Astrocyte (in vitro differentiated cells and primary cell): ENCODE data around the gene SLC1A7. TPM values are rescaled to one million over a fixed set of nuclear protein-coding genes. Genes with fewer than 3 reads are reported as not detected.

ENCODE experiments used
- DNase-seq: peaks from one replicate; pipeline ENCODE4 v3.0.0-alpha.2; 2010; ENCODE audit warnings: low read depth
- FAIRE-seq: peaks from 2 replicates; lab custom pipeline; 2011; peaks lifted over from hg19 to GRCh38; lab: Jason Lieb, UNC
- H2AFZ ChIP-seq: 2 replicates; pipeline ENCODE4 v1.6.0; 2012; ENCODE audit warnings: low read depth, low read length, inconsistent platforms
- H3K27ac ChIP-seq: 2 replicates; pipeline ENCODE4 v1.5.1; 2011; ENCODE audit warnings: low read depth, low read length, inconsistent platforms
- H3K27me3 ChIP-seq: 2 replicates; pipeline ENCODE4 v1.6.0; 2011; ENCODE audit warnings: low read length, inconsistent platforms; ENCODE audit not compliant: insufficient read depth
- H3K36me3 ChIP-seq: 2 replicates; pipeline ENCODE4 v1.5.1; 2011; ENCODE audit warnings: low read length, inconsistent platforms; ENCODE audit not compliant: insufficient read depth
- H3K4me1 ChIP-seq: 2 replicates; pipeline ENCODE4 v1.5.1; 2011; ENCODE audit warnings: low read length, inconsistent platforms; ENCODE audit not compliant: insufficient read depth
- H3K4me2 ChIP-seq: 2 replicates; pipeline ENCODE4 v1.6.0; 2012; ENCODE audit warnings: low read length, inconsistent platforms
- H3K4me3 ChIP-seq: 2 replicates; pipeline ENCODE4 v1.5.1; 2011; ENCODE audit warnings: low read depth, mild to moderate bottlenecking, low read length, inconsistent platforms; ENCODE audit not compliant: insufficient read depth
- H3K79me2 ChIP-seq: 2 replicates; pipeline ENCODE4 v1.6.0; 2012; ENCODE audit warnings: mild to moderate bottlenecking, low read length, inconsistent platforms; ENCODE audit not compliant: insufficient read depth
- H3K9ac ChIP-seq: 2 replicates; pipeline ENCODE4 v1.6.0; 2012; ENCODE audit warnings: mild to moderate bottlenecking, low read length, inconsistent platforms
- H3K9me3 ChIP-seq: 2 replicates; pipeline ENCODE4 v1.5.1; 2012; ENCODE audit warnings: low read depth, mild to moderate bottlenecking, low read length, inconsistent platforms; ENCODE audit not compliant: insufficient read depth
- H4K20me1 ChIP-seq: 2 replicates; pipeline ENCODE4 v1.6.0; 2012; ENCODE audit warnings: low read length, inconsistent platforms; ENCODE audit not compliant: insufficient read depth
- H3K27ac Mint-ChIP-seq: one replicate; pipeline ENCODE4 v1.8.0; 2021; ENCODE audit warnings: mild to moderate bottlenecking, mixed read lengths; ENCODE audit not compliant: unreplicated experiment
- H3K27me3 Mint-ChIP-seq: one replicate; pipeline ENCODE4 v1.8.0; 2021; ENCODE audit warnings: low read depth, mixed read lengths; ENCODE audit not compliant: unreplicated experiment
- H3K36me3 Mint-ChIP-seq: one replicate; pipeline ENCODE4 v1.8.0; 2021; ENCODE audit warnings: low read depth, mixed read lengths; ENCODE audit not compliant: unreplicated experiment
- H3K4me1 Mint-ChIP-seq: one replicate; pipeline ENCODE4 v1.8.0; 2021; ENCODE audit warnings: low read depth, mixed read lengths; ENCODE audit not compliant: unreplicated experiment
- H3K4me3 Mint-ChIP-seq: one replicate; pipeline ENCODE4 v1.8.0; 2021; ENCODE audit warnings: mild to moderate bottlenecking, moderate library complexity, mixed read lengths; ENCODE audit not compliant: unreplicated experiment
- H3K9me3 Mint-ChIP-seq: one replicate; pipeline ENCODE4 v1.8.0; 2021; ENCODE audit warnings: mild to moderate bottlenecking, mixed read lengths; ENCODE audit not compliant: unreplicated experiment
- CTCF ChIP-seq: IDR thresholded peaks from 2 replicates; pipeline ENCODE4 v1.5.1; 2011; ENCODE audit warnings: low read depth, mild to moderate bottlenecking, inconsistent platforms, low read length, moderate library complexity; ENCODE audit not compliant: insufficient read depth
- EZH2 ChIP-seq: IDR thresholded peaks from 2 replicates; pipeline ENCODE4 v1.6.1; 2012; ENCODE audit warnings: mild to moderate bottlenecking, low read length, inconsistent platforms; ENCODE audit not compliant: insufficient read depth
- total RNA-seq: library from RNA; stranded (reverse); gene quantifications from 2 replicates; pipeline ENCODE4 v1.2.1, GENCODE V29; 2021

Gene SLC1A7
- total RNA-seq, 1 donor from 2014 or later = not detected

GRCh38 chr1:53180951-53181350 is 38.5 kb upstream of the SLC1A7 start:
- peaks cover 4% of the 10 kb centered on the region for H3K4me1 Mint-ChIP-seq
- no peak overlapping the region for H3K27ac ChIP-seq
- H2AFZ ChIP-seq = no peak overlapping the region
- FAIRE-seq (no peak), DNase-seq (no peak)
- H3K9me3 Mint-ChIP-seq = no peaks in the 10 kb centered on the region
- TF ChIP-seq CTCF (no peak), EZH2 (no peak)
- no peak overlapping the region for H3K9ac ChIP-seq
- H3K27me3 Mint-ChIP-seq = peaks cover 7% of the 10 kb centered on the region
- H3K27me3 ChIP-seq = no peaks in the 10 kb centered on the region
- no peak overlapping the region for H3K27ac Mint-ChIP-seq
- no peak overlapping the region for H3K4me2 ChIP-seq
- H3K36me3 ChIP-seq = no peaks in the 10 kb centered on the region
- no peak overlapping the region for H3K4me3 ChIP-seq
- H3K9me3 ChIP-seq = no peaks in the 10 kb centered on the region
- H4K20me1 ChIP-seq = no peaks in the 10 kb centered on the region
- H3K4me1 ChIP-seq = peaks cover 10% of the 10 kb centered on the region
- no peaks in the 10 kb centered on the region for H3K36me3 Mint-ChIP-seq
- H3K79me2 ChIP-seq = no peaks in the 10 kb centered on the region
- H3K4me3 Mint-ChIP-seq = no peak overlapping the region

GRCh38 chr1:53180226-53180625 is 37.8 kb upstream of the SLC1A7 start:
- H2AFZ ChIP-seq = peak overlapping the region; percentile 45
- H3K4me3 Mint-ChIP-seq = no peak overlapping the region
- FAIRE-seq = no peak

More at GRCh38 chr1:53180226-53180625, 37.8 kb upstream of the SLC1A7 start:
- no peaks in the 10 kb centered on the region for H3K36me3 Mint-ChIP-seq
- Histone ChIP-seq H3K9me3 (no peaks in the 10 kb centered on the region), H4K20me1 (no peaks in the 10 kb centered on the region), H3K4me2 (no peak overlapping the region), H3K4me1 (peaks cover 10% of the 10 kb centered on the region), H3K9ac (no peak overlapping the region), H3K36me3 (no peaks in the 10 kb centered on the region), H3K27me3 (no peaks in the 10 kb centered on the region), H3K4me3 (no peak overlapping the region), H3K27ac (no peak overlapping the region), H3K79me2 (no peaks in the 10 kb centered on the region)
- DNase-seq = peak; percentile 39
- H3K9me3 Mint-ChIP-seq = no peaks in the 10 kb centered on the region
- H3K4me1 Mint-ChIP-seq = peaks cover 4% of the 10 kb centered on the region
- TF ChIP-seq CTCF (no peak), EZH2 (no peak)
- no peak overlapping the region for H3K27ac Mint-ChIP-seq
- peaks cover 13% of the 10 kb centered on the region for H3K27me3 Mint-ChIP-seq
